Measurements from ENCODE around the gene ZNF791. TPM values are rescaled to one million over a fixed set of nuclear protein-coding genes. Genes with fewer than 3 reads are reported as not detected.

ZNF791 gene
- total RNA-seq, 2 donors from 2014 or later: 21.7 to 22.6 TPM

DNA sequence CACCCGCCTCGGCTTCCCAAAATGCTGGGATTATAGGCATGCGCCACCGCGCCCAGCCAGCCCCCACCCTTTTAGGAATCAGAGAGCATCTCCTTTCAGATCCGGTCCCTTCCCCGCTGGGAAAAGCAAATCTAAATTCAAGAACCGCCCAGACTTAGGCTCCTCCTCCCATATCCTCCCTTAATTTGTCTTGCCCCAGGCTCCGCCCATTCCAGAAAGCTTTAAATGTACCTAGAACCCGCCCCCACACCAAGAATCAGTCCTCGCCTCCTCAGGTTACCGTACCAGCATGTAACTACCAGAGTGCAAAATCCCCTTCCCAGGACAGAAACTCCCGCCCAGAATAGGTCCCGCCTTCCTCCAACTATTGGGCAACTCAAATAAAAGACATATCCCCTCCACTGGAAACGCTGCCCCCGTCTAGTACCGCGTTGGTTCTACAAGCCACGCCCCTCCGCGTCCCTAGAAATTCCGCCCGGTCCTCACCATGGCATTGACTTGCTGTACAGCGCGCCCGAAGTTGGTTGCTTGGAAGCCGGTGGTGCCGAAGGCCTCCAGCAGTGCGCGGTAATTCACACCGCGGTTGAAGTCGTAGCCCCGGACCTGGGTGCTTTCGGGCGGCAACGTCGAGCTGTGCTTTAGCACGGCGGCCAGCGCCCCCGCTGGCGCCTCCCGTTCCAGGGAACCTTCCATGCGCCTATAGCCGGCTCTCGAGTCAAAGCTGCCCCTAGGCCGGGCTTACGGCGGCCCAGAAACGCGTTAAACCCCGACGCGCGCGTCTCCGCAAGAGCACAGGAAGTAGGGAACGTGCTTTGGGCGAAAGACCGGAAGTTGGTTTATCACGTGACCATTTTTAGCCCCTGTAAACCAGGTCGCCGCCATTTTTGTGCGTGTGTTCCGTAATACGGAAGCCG, 70.6 kb downstream of the ZNF791 start, which contains the start of gene DHPS:
Gene DHPS, minus strand, starts transcription at position 807 of the 914 bp plus-strand sequence. Its CDS starts 114 bp downstream, at position 693.
- intact Hi-C loops (cut with DNase I, micrococcal nuclease): no loop called here
- peak; percentile 93 to 95 for DNase-seq
- peak; percentile 88 for ATAC-seq

Other genes with a start within 250 kb of the ZNF791 start
- gene ZNF442, start 245.2 kb upstream of the ZNF791 start, total RNA-seq: 1 to 10 TPM; 1.6 to 2.4 TPM
- gene ZNF799, start 209.6 kb upstream of the ZNF791 start, total RNA-seq: 1 to 10 TPM; 5.6 to 7.5 TPM
- gene ZNF443, start 169.9 kb upstream of the ZNF791 start, total RNA-seq: 1 to 10 TPM; 6.0 to 7.4 TPM
- gene ZNF709, start 126.1 kb upstream of the ZNF791 start, total RNA-seq: 1 to 10 TPM; 1.3 to 2.5 TPM
- 10 to 100 TPM; 21.1 to 21.5 TPM for gene ZNF564, start 59.4 kb upstream of the ZNF791 start, total RNA-seq
- gene ZNF490, start 107 bp upstream of the ZNF791 start, total RNA-seq: 10 to 100 TPM in 1 of 2 donors, 1 to 10 TPM in 1; 7.6 to 10.1 TPM
- 100 to 1,000 TPM in 1 of 2 donors, 10 to 100 TPM in 1; 77.9 to 116 TPM for gene MAN2B1, start 55.8 kb downstream of the ZNF791 start, total RNA-seq
- gene WDR83, start 55.9 kb downstream of the ZNF791 start, total RNA-seq: 1 to 10 TPM; 6.6 to 8.3 TPM
- gene DHPS, start 71.0 kb downstream of the ZNF791 start, total RNA-seq: 10 to 100 TPM; 68.4 to 74.7 TPM
- gene GNG14, start 77.1 kb downstream of the ZNF791 start, total RNA-seq: not detected
- gene FBXW9, start 85.7 kb downstream of the ZNF791 start, total RNA-seq: 1 to 10 TPM; 6.2 to 7.0 TPM
- gene TNPO2, start 113.0 kb downstream of the ZNF791 start, total RNA-seq: 10 to 100 TPM; 39.5 to 74.0 TPM
- 100 to 1,000 TPM; 144 to 162 TPM for gene TRIR, start 123.8 kb downstream of the ZNF791 start, total RNA-seq
- 10 to 100 TPM; 50.1 to 56.5 TPM for gene GET3, start 126.6 kb downstream of the ZNF791 start, total RNA-seq
- 100 to 1,000 TPM; 139 to 207 TPM for gene BEST2, start 140.9 kb downstream of the ZNF791 start, total RNA-seq
- 10 to 100 TPM; 58.3 to 83.1 TPM for gene HOOK2, start 164.6 kb downstream of the ZNF791 start, total RNA-seq
- gene JUNB, start 180.6 kb downstream of the ZNF791 start, total RNA-seq: 100 to 1,000 TPM; 169 to 314 TPM
- gene PRDX2, start 190.9 kb downstream of the ZNF791 start, total RNA-seq: 100 to 1,000 TPM; 249 to 298 TPM
- 1 to 10 TPM; 3.2 to 4.4 TPM for gene THSD8, start 191.1 kb downstream of the ZNF791 start, total RNA-seq
- 10 to 100 TPM in 1 of 2 donors, 1 to 10 TPM in 1; 5.7 to 10.9 TPM for gene RNASEH2A, start 195.7 kb downstream of the ZNF791 start, total RNA-seq
- under 1 TPM in 1 of 2 donors, not detected in 1; 0.49 TPM for gene RTBDN, start 223.7 kb downstream of the ZNF791 start, total RNA-seq
- 1 to 10 TPM in 1 of 2 donors, under 1 TPM in 1; 0.82 to 1.4 TPM for gene MAST1, start 227.6 kb downstream of the ZNF791 start, total RNA-seq

Data from left colon (tissue), 2 donors.